Hepatocyte (in vitro differentiated cells): ENCODE data around the gene DOCK4. TPM values are rescaled to one million over a fixed set of nuclear protein-coding genes. Genes with fewer than 3 reads are reported as not detected.

Source experiments
- DNase-seq: peaks from one replicate; pipeline ENCODE4 v3.0.0-alpha.2; 2016; ENCODE audit warnings: low spot score
- H2AFZ ChIP-seq: fragments of 200-600 bp; sonication (generic); 2 replicates; pipeline ENCODE4 v1.6.0; 2016; ENCODE audit warnings: antibody characterized with exemption, mild to moderate bottlenecking
- H3K27ac ChIP-seq: fragments of 200-600 bp; sonication (generic); 2 replicates; pipeline ENCODE4 v1.5.1; 2016; ENCODE audit warnings: mild to moderate bottlenecking
- H3K27me3 ChIP-seq: fragments of 200-600 bp; sonication (generic); 2 replicates; pipeline ENCODE4 v1.6.1; 2016
- H3K36me3 ChIP-seq: fragments of 200-600 bp; sonication (generic); replicated peaks from 2 replicates; pipeline ENCODE4 v1.5.1; 2016; ENCODE audit warnings: low read depth; ENCODE audit not compliant: insufficient read depth
- H3K4me1 ChIP-seq: fragments of 200-600 bp; sonication (generic); 2 replicates; pipeline ENCODE4 v1.5.1; 2016; ENCODE audit warnings: mild to moderate bottlenecking, moderate library complexity; ENCODE audit not compliant: insufficient read depth
- H3K4me2 ChIP-seq: fragments of 200-600 bp; sonication (generic); 2 replicates; pipeline ENCODE4 v1.6.0; 2016
- H3K4me3 ChIP-seq: fragments of 200-600 bp; sonication (generic); 2 replicates; pipeline ENCODE4 v1.5.1; 2016; ENCODE audit warnings: mild to moderate bottlenecking
- H3K79me2 ChIP-seq: fragments of 200-600 bp; sonication (generic); 2 replicates; pipeline ENCODE4 v1.6.0; 2017; ENCODE audit warnings: mild to moderate bottlenecking
- H3K9me2 ChIP-seq: fragments of 200-600 bp; sonication (generic); replicated peaks from 2 replicates; pipeline ENCODE4 v1.6.0; 2017; ENCODE audit warnings: mild to moderate bottlenecking; ENCODE audit not compliant: insufficient read depth
- H3K9me3 ChIP-seq: fragments of 200-600 bp; sonication (generic); 2 replicates; pipeline ENCODE4 v1.5.1; 2016; ENCODE audit warnings: low read depth, mild to moderate bottlenecking
- H4K20me1 ChIP-seq: fragments of 200-600 bp; sonication (generic); 2 replicates; pipeline ENCODE4 v1.6.0; 2016; ENCODE audit warnings: mild to moderate bottlenecking; ENCODE audit not compliant: insufficient read depth, poor library complexity, severe bottlenecking
- CTCF ChIP-seq: fragments of 200-600 bp; sonication (generic); IDR thresholded peaks from 2 replicates; pipeline ENCODE4 v1.5.1; 2016; ENCODE audit warnings: antibody characterized with exemption, mild to moderate bottlenecking; ENCODE audit not compliant: poor library complexity
- EZH2 ChIP-seq: fragments of 200-600 bp; sonication (generic); IDR thresholded peaks from 2 replicates; pipeline ENCODE4 v1.6.1; 2016; ENCODE audit warnings: antibody characterized with exemption, mild to moderate bottlenecking, borderline replicate concordance
- EZH2phosphoT487 ChIP-seq: fragments of 200-600 bp; sonication (generic); IDR thresholded peaks from one replicate; pipeline ENCODE4 v1.6.1; 2018; ENCODE audit warnings: antibody characterized with exemption, mild to moderate bottlenecking, low read depth, moderate library complexity; ENCODE audit not compliant: unreplicated experiment, severe bottlenecking
- WGBS: methylation state at CpG from one replicate; pipeline ENCODE4 v1.1.6; 2016; ENCODE audit warnings: low lambda C conversion rate; ENCODE audit errors: missing lambda C conversion rate; 5-methylcytosine and 5-hydroxymethylcytosine counted together
- polyA plus RNA-seq: library from polyadenylated mRNA; unstranded; fragments of >200 nt; fragmentation: Nextera tagmentation; extraction: Ambion mirVana; gene quantifications from 2 replicates; pipeline ENCODE4 v1.2.1, GENCODE V29; 2016
- total RNA-seq: library from RNA; depleted of rRNA; stranded (reverse); fragments of >200 nt; gene quantifications from 2 replicates; pipeline ENCODE4 v1.2.3, GENCODE V29; 2014

Gene DOCK4
- total and polyA plus RNA-seq, 2 experiments from 2014 or later: 4.4 to 22.9 TPM

GRCh38 chr7:111770116-111770515 is 436.1 kb downstream of the DOCK4 start:
- Histone ChIP-seq H3K4me2 (no peak overlapping the region), H3K36me3 (no peaks in the 10 kb centered on the region), H2AFZ (no peak overlapping the region), H3K4me1 (no peaks in the 10 kb centered on the region), H3K9me3 (no peaks in the 10 kb centered on the region), H3K79me2 (no peaks in the 10 kb centered on the region), H3K27ac (no peak overlapping the region), H3K27me3 (no peaks in the 10 kb centered on the region), H4K20me1 (no peaks in the 10 kb centered on the region), H3K9me2 (no peaks in the 10 kb centered on the region), H3K4me3 (no peak overlapping the region)
- no peak for DNase-seq
- WGBS: 49% methylated on average over 2 of the region's 2 CpGs
- no peak for TF ChIP-seq EZH2phosphoT487
- TF ChIP-seq CTCF: no peak
- no peak for TF ChIP-seq EZH2

- no peak for DNase-seq
- Histone ChIP-seq H3K4me1 (no peaks in the 10 kb centered on the region), H3K36me3 (no peaks in the 10 kb centered on the region), H3K9me2 (no peaks in the 10 kb centered on the region), H3K9me3 (no peaks in the 10 kb centered on the region), H3K4me3 (no peak overlapping the region), H3K27ac (no peak overlapping the region), H4K20me1 (no peaks in the 10 kb centered on the region), H3K79me2 (no peaks in the 10 kb centered on the region), H2AFZ (no peak overlapping the region), H3K4me2 (no peak overlapping the region), H3K27me3 (no peaks in the 10 kb centered on the region)
- WGBS: 74% methylated on average over 6 of the region's 6 CpGs
- TF ChIP-seq EZH2phosphoT487: no peak
- TF ChIP-seq EZH2: no peak
- no peak for TF ChIP-seq CTCF
Measured at GRCh38 chr7:111765751-111766643, 440.2 kb downstream of the DOCK4 start.

- TF ChIP-seq EZH2 (no peak), CTCF (peak; percentile 75), EZH2phosphoT487 (no peak)
- H3K4me3 ChIP-seq: no peak overlapping the region
- H3K4me1 ChIP-seq: no peaks in the 10 kb centered on the region
- no peaks in the 10 kb centered on the region for H3K36me3 ChIP-seq
- H2AFZ ChIP-seq: no peak overlapping the region
- peak; percentile 75 for DNase-seq
- no peaks in the 10 kb centered on the region for H4K20me1 ChIP-seq
- WGBS: 39% methylated on average over 3 of the region's 3 CpGs
- no peak overlapping the region for H3K27ac ChIP-seq
- H3K27me3 ChIP-seq: no peaks in the 10 kb centered on the region
- H3K9me2 ChIP-seq: no peaks in the 10 kb centered on the region
- no peaks in the 10 kb centered on the region for H3K79me2 ChIP-seq
- no peak overlapping the region for H3K4me2 ChIP-seq
- H3K9me3 ChIP-seq: no peaks in the 10 kb centered on the region
Measured at GRCh38 chr7:111763221-111763801, 442.9 kb downstream of the DOCK4 start.
